ENCODE measurements around the gene C8G.
A peak's percentile ranks its signal among the peaks of the same experiment; 100 is the strongest.

The C8G gene

DNA sequence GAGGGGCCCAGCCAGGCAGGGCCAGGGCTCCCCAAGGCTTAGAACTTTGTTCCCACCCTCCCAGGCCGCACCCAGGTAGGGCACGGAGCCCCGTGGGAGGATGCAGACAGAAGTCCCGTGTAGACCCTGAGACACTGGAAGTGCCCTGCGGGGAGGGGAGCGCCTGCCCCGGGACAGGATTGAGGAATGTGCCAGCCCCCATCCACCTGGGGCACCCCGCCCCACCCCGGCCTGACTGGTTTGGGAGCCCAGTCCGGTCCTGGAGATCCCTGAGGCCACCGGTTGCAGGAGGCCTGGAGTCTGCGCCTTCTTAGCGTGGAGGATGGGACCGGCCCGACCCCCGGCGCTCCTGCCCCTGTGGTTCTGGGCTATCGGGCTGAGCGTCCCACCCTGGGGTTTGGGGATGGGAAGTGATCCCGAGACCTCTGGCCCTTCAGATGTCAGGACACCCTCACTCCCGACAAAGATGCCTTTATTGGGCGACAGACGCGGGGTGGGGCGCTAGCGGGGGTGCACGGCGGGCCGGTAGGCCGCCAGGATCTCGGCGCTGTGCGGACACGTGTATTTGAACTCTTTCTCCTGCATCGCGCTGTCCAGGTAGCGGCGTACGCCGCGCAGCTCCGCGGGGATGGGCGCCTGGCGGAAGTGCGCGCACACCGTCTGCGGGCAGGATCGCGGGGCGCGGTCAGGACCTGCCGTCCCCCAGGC, 49.3 kb downstream of the C8G start:
- H3K4me3 ChIP-seq (ENCODE audit: low read length) = no peak overlapping the region

DNA sequence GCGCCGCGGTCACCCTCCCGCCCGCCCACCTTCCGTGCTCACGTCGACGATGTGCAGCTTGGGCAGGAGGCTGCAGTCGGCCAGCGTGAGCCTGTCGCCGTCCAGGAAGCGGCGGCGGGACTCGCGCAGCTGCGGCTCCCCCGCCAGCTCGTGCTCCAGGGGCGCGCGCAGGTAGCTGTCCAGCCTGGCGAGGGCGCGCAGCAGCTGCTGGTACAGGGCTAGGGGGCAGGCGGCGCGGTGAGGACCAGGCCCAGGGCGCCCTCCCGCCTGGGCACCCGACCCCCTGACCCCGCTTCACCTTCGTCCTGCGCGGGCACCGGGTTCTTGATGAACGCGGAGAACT, 49.8 kb downstream of the C8G start:
- peak overlapping the region; percentile 41 for H3K4me3 ChIP-seq (ENCODE audit: low read length)
- no peaks in the 10 kb centered on the region for H3K36me3 ChIP-seq (ENCODE audit: control insufficient read depth, insufficient read depth, low read length, severe bottlenecking)
- no peak for DNase-seq (ENCODE audit: low read depth)
- no peaks in the 10 kb centered on the region for H3K27me3 ChIP-seq (replicated peaks; ENCODE audit: control insufficient read depth, insufficient read depth, low read length)
- H3K9ac ChIP-seq (ENCODE audit: low read length) = peak overlapping the region; percentile 54
- peaks cover 31% of the 10 kb centered on the region for H3K4me1 ChIP-seq (ENCODE audit: control insufficient read depth, insufficient read depth, low read length)
- no peaks in the 10 kb centered on the region for H3K9me3 ChIP-seq (ENCODE audit: control insufficient read depth, low read length)

More for the DNA sequence above, 49.3 kb downstream of the C8G start:
- no peak overlapping the region for H3K9ac ChIP-seq (ENCODE audit: low read length)
- DNase-seq (ENCODE audit: low read depth) = no peak
- peaks cover 28% of the 10 kb centered on the region for H3K4me1 ChIP-seq (ENCODE audit: control insufficient read depth, insufficient read depth, low read length)
- no peaks in the 10 kb centered on the region for H3K27me3 ChIP-seq (replicated peaks; ENCODE audit: control insufficient read depth, insufficient read depth, low read length)
- H3K9me3 ChIP-seq (ENCODE audit: control insufficient read depth, low read length) = no peaks in the 10 kb centered on the region
- no peaks in the 10 kb centered on the region for H3K36me3 ChIP-seq (ENCODE audit: control insufficient read depth, insufficient read depth, low read length, severe bottlenecking)

GRCh38 chr9:136995362-136995761, 50.3 kb downstream of the C8G start:
- no peaks in the 10 kb centered on the region for H3K36me3 ChIP-seq (ENCODE audit: control insufficient read depth, insufficient read depth, low read length, severe bottlenecking)
- no peaks in the 10 kb centered on the region for H3K27me3 ChIP-seq (replicated peaks; ENCODE audit: control insufficient read depth, insufficient read depth, low read length)
- H3K4me3 ChIP-seq (ENCODE audit: low read length) = peak overlapping the region; percentile 41
- peak overlapping the region; percentile 54 for H3K9ac ChIP-seq (ENCODE audit: low read length)
- H3K9me3 ChIP-seq (ENCODE audit: control insufficient read depth, low read length) = no peaks in the 10 kb centered on the region
- peaks cover 36% of the 10 kb centered on the region for H3K4me1 ChIP-seq (ENCODE audit: control insufficient read depth, insufficient read depth, low read length)
- DNase-seq (ENCODE audit: low read depth) = no peak

- Histone ChIP-seq H3K9ac (ENCODE audit: low read length) (peak overlapping the region; percentile 79), H3K4me3 (ENCODE audit: low read length) (peak overlapping the region; percentile 59), H3K27me3 (replicated peaks; ENCODE audit: control insufficient read depth, insufficient read depth, low read length) (no peaks in the 10 kb centered on the region), H3K36me3 (ENCODE audit: control insufficient read depth, insufficient read depth, low read length, severe bottlenecking) (no peaks in the 10 kb centered on the region), H3K9me3 (ENCODE audit: control insufficient read depth, low read length) (no peaks in the 10 kb centered on the region), H3K4me1 (ENCODE audit: control insufficient read depth, insufficient read depth, low read length) (peaks cover 39% of the 10 kb centered on the region)
- DNase-seq (ENCODE audit: low read depth) = no peak
Measured at GRCh38 chr9:136995772-136996311, 50.8 kb downstream of the C8G start.
